Erythroblast (primary cell): ENCODE results near the gene IL23R.

ENCODE experiments used
- DNase-seq, 2 experiments: peaks; one replicate each; lab custom pipeline; 2025; lab: John Stamatoyannopoulos, UW
- GATA1 ChIP-seq: IDR thresholded peaks from 2 replicates; pipeline ENCODE4 v1.6.1; 2011; ENCODE audit warnings: low read depth, mild to moderate bottlenecking, control low read depth, low read length, moderate library complexity
- POLR2A ChIP-seq: IDR thresholded peaks from 2 replicates; pipeline ENCODE4 v1.6.1; 2011; ENCODE audit warnings: mild to moderate bottlenecking, low read length

Gene IL23R

GRCh38 chr1:67300561-67300960 is 134.3 kb downstream of the IL23R start:
- no peak for DNase-seq
- TF ChIP-seq POLR2A (no peak), GATA1 (no peak)

GRCh38 chr1:67304023-67304422 is 137.8 kb downstream of the IL23R start:
- no peak for TF ChIP-seq POLR2A
- no peak for TF ChIP-seq GATA1
- DNase-seq, result no peak

GRCh38 chr1:67306547-67306946 is 140.3 kb downstream of the IL23R start:
- TF ChIP-seq GATA1 (no peak), POLR2A (no peak)

GRCh38 chr1:67307251-67308060 is 141.2 kb downstream of the IL23R start, which contains the start of gene IL12RB2:
IL12RB2 (plus strand) TSS chr1:67307873; CDS start chr1:67320369, 12,496 bp downstream.
- TF ChIP-seq POLR2A, result no peak
- no peak for TF ChIP-seq GATA1
- peak; percentile 55 to 76 for DNase-seq

More at GRCh38 chr1:67306547-67306946, 140.3 kb downstream of the IL23R start:
- no peak for DNase-seq

GRCh38 chr1:67308136-67308535 is 141.9 kb downstream of the IL23R start:
- peak in 1 of 2 experiments; percentile 35 for DNase-seq

More at GRCh38 chr1:67308136-67308535, 141.9 kb downstream of the IL23R start:
- TF ChIP-seq GATA1 (no peak), POLR2A (no peak)
